WI38 (cell line): Measurements from ENCODE around the gene CACYBP.

Experiments
- H3K4me3 ChIP-seq: 2 replicates; pipeline ENCODE4 v1.5.1; 2011; ENCODE audit warnings: low read depth, mild to moderate bottlenecking, control low read depth, low read length
- CTCF ChIP-seq: IDR thresholded peaks from 2 replicates; pipeline ENCODE4 v1.5.1; 2012; ENCODE audit warnings: low read depth, mild to moderate bottlenecking, control low read depth, low read length

CACYBP gene

GRCh38 chr1:174999936-175000696, at the start of gene CACYBP:
Gene CACYBP, plus strand, starts transcription at chr1:174999947. Its CDS starts 234 bp downstream, at chr1:175000181.
- TF ChIP-seq CTCF: no peak
- H3K4me3 ChIP-seq: peak within 1 kb of the TSS; percentile 77

GRCh38 chr1:174953285-174954072, 46.3 kb upstream of the CACYBP start:
- no peak for TF ChIP-seq CTCF
- no peak overlapping the region for H3K4me3 ChIP-seq

GRCh38 chr1:174954073-174954460, 45.7 kb upstream of the CACYBP start:
- no peak for TF ChIP-seq CTCF
- H3K4me3 ChIP-seq: no peak overlapping the region

GRCh38 chr1:174954671-174955669, 44.8 kb upstream of the CACYBP start:
- no peak overlapping the region for H3K4me3 ChIP-seq
- no peak for TF ChIP-seq CTCF

- H3K4me3 ChIP-seq: no peak overlapping the region
- TF ChIP-seq CTCF: no peak
These were observed 43.7 kb upstream of the CACYBP start for GRCh38 chr1:174956086-174956485.

GRCh38 chr1:174956976-174957375, 42.8 kb upstream of the CACYBP start:
- H3K4me3 ChIP-seq: no peak overlapping the region
- TF ChIP-seq CTCF: no peak
